Neural cell (in vitro differentiated cells): ENCODE results near the gene ZNF80.

Experiments used
- CTCF ChIP-seq: fragments of 450-650 bp; IDR thresholded peaks from 2 replicates; pipeline ENCODE4 v1.5.1; 2014; ENCODE audit warnings: antibody characterized with exemption, mild to moderate bottlenecking, moderate library complexity; ENCODE audit not compliant: poor library complexity, severe bottlenecking
- EP300 ChIP-seq: fragments of 450-650 bp; conservative IDR thresholded peaks from 2 replicates; pipeline ENCODE4 v1.6.1; 2014; ENCODE audit warnings: antibody characterized with exemption, mild to moderate bottlenecking, moderate library complexity; ENCODE audit not compliant: poor library complexity, severe bottlenecking
- MXI1 ChIP-seq: fragments of 450-650 bp; conservative IDR thresholded peaks from 2 replicates; pipeline ENCODE4 v1.6.1; 2014; ENCODE audit warnings: antibody characterized with exemption, mild to moderate bottlenecking; ENCODE audit not compliant: poor library complexity, severe bottlenecking

GRCh38 chr3:114234745-114235144, 2.6 kb downstream of the ZNF80 start:
- TF ChIP-seq CTCF (no peak), EP300 (no peak), MXI1 (no peak)
